ENCODE measurements around the gene SLC2A1.

DNA sequence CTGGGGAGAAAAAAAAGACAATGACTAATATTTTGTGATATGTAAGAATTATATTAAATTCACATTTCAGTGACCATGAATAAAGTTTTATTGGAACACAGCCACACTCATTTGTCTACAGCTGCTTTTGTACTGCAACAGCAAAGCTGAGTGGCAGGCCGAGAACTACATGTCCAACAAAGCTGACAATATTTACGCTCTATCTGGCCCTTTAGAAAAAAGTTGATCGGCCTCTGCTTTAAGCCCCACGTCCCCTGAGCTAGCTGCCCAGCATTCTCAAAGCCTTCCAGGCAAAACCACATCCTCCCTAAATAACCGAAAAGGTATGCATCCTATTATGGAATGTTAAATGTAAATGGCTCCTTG lies 8.6 kb downstream of the SLC2A1 start:
- TF ChIP-seq, protein P1, sequence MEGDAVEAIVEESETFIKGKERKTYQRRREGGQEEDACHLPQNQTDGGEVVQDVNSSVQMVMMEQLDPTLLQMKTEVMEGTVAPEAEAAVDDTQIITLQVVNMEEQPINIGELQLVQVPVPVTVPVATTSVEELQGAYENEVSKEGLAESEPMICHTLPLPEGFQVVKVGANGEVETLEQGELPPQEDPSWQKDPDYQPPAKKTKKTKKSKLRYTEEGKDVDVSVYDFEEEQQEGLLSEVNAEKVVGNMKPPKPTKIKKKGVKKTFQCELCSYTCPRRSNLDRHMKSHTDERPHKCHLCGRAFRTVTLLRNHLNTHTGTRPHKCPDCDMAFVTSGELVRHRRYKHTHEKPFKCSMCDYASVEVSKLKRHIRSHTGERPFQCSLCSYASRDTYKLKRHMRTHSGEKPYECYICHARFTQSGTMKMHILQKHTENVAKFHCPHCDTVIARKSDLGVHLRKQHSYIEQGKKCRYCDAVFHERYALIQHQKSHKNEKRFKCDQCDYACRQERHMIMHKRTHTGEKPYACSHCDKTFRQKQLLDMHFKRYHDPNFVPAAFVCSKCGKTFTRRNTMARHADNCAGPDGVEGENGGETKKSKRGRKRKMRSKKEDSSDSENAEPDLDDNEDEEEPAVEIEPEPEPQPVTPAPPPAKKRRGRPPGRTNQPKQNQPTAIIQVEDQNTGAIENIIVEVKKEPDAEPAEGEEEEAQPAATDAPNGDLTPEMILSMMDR (IDR thresholded peaks at IDR 0.05) = no peak
- TF ChIP-seq POLR2A (IDR thresholded peaks at IDR 0.05) = no peak
